Gastroesophageal sphincter (tissue), 3 donors: Measurements from ENCODE around the gene ARPC5L.

Experiments
- CTCF ChIP-seq, 4 experiments: fragments of 200-600 bp in 2 of 4; fragments of 450-650 bp in 2 of 4; sonication (generic) in 1 of 4; IDR thresholded peaks; one replicate each; pipeline ENCODE4 v1.5.1; 2017 to 2019; ENCODE audit warnings: antibody characterized with exemption in 4 of 4, mild to moderate bottlenecking in 2 of 4, moderate library complexity in 2 of 4
- POLR2A ChIP-seq, 2 donors: fragments of 450-650 bp; IDR thresholded peaks; one replicate each; pipeline ENCODE4 v1.6.1; 2017; ENCODE audit warnings: antibody characterized with exemption in 2 of 2, mild to moderate bottlenecking in 2 of 2, moderate library complexity in 1 of 2

- no peak for TF ChIP-seq CTCF (IDR thresholded peaks at IDR 0.05)
- no peak for TF ChIP-seq POLR2A (IDR thresholded peaks at IDR 0.05)
These were observed 16.6 kb downstream of the ARPC5L start for GRCh38 chr9:124878518-124878917.
